ENCODE data around the gene REXO5. TPM values are rescaled to one million over a fixed set of nuclear protein-coding genes. Genes with fewer than 3 reads are reported as not detected.

Gene REXO5
- total RNA-seq, 1 experiment from 2014 or later: 9.1 TPM

DNA sequence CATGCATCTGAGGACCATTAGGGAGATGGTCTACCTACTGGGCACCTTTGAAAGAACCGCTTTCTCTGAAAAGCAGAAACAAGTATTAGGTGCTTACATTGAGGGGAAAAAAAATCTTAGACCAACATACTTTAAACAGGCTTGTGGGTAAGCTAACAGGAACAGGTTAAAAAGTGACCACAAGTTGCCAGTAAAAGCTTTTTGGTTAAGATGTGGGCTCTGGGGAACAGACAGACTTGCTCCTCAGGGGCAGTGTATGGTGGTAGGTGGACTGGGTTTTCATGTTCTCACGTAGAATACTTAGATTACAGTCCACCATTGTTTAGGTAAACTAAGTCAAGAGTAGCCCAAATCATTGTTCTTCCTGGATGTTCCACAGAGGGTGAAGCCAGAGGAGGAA lies 41.2 kb downstream of the REXO5 start:
- ChIA-PET CTCF (interaction anchor here (0.7 kb wide), 1 partner anchor 1308 kb away, joined by 6 read pairs; no protein-coding TSS in a partner anchor), POLR2A (ENCODE audit: low non-redundant PET) (no interaction called here)
- Histone ChIP-seq H3K27ac (ENCODE audit: low read depth, low read length, poor library complexity, severe bottlenecking) (no peak overlapping the region), H3K27me3 (replicated peaks; ENCODE audit: insufficient read depth, low read depth, low read length, poor library complexity) (no peaks in the 10 kb centered on the region), H3K4me1 (ENCODE audit: insufficient read depth, low read length, poor library complexity, severe bottlenecking) (no peaks in the 10 kb centered on the region), H3K4me3 (ENCODE audit: low read depth, low read length, poor library complexity, severe bottlenecking) (no peak overlapping the region), H3K9me3 (ENCODE audit: low read depth, low read length, poor library complexity, severe bottlenecking) (no peaks in the 10 kb centered on the region), H3K36me3 (ENCODE audit: insufficient read depth, low read length, poor library complexity, severe bottlenecking) (peaks cover 12% of the 10 kb centered on the region)
- TF ChIP-seq EZH2 (IDR thresholded peaks at IDR 0.05; ENCODE audit: borderline replicate concordance, low read depth, low read length, poor library complexity, severe bottlenecking): no peak
- TF ChIP-seq, protein P1, sequence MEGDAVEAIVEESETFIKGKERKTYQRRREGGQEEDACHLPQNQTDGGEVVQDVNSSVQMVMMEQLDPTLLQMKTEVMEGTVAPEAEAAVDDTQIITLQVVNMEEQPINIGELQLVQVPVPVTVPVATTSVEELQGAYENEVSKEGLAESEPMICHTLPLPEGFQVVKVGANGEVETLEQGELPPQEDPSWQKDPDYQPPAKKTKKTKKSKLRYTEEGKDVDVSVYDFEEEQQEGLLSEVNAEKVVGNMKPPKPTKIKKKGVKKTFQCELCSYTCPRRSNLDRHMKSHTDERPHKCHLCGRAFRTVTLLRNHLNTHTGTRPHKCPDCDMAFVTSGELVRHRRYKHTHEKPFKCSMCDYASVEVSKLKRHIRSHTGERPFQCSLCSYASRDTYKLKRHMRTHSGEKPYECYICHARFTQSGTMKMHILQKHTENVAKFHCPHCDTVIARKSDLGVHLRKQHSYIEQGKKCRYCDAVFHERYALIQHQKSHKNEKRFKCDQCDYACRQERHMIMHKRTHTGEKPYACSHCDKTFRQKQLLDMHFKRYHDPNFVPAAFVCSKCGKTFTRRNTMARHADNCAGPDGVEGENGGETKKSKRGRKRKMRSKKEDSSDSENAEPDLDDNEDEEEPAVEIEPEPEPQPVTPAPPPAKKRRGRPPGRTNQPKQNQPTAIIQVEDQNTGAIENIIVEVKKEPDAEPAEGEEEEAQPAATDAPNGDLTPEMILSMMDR (conservative IDR thresholded peaks at IDR 0.05; ENCODE audit: low read depth, low read length): no peak
- intact Hi-C loops (cut with micrococcal nuclease; ENCODE audit: unreplicated experiment): no loop called here
- no TSS peak for BruUV-seq (replicated peaks)
- no peak for DNase-seq (ENCODE audit: low spot score)

DNA sequence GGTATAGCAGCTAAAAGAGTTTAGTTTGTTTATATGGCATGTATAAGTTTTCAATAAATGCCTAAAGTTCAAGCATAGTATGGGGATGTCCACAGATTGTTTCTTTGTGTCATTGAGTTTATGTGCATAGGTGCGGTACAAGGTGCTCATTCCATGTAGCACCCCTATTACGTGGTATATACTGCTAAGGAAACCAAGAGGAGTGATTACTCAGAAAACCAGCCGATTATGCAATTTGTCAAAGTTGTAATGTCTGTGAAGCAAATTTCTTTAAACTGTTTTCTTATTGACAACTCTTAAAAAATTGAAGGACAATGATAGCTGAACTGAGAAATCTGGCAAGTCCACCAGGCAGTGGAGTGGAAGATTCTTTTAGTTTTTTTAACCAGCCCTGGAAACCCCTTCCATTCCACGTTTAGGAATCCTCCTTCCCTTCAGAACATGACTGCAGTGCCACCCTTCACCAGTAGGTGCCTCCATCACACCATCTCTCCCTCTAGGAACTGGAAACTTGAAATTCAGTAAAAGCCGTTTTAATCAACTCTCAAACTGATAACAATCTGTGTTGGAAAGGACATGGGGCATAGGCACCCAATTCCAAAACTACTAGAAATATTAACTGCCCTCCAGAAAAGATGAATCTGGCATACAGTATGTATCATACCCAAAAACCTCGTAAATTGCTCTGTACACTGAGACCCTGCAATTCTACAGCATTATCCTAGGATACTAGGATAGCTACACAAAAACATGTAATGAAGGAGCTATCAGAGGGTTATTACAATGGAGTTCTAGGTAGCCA lies 43.5 kb downstream of the REXO5 start:
- Histone ChIP-seq H3K4me3 (ENCODE audit: low read depth, low read length, poor library complexity, severe bottlenecking) (no peak overlapping the region), H3K36me3 (ENCODE audit: insufficient read depth, low read length, poor library complexity, severe bottlenecking) (peaks cover 9% of the 10 kb centered on the region), H3K27me3 (replicated peaks; ENCODE audit: insufficient read depth, low read depth, low read length, poor library complexity) (no peaks in the 10 kb centered on the region), H3K27ac (ENCODE audit: low read depth, low read length, poor library complexity, severe bottlenecking) (no peak overlapping the region), H3K9me3 (ENCODE audit: low read depth, low read length, poor library complexity, severe bottlenecking) (no peaks in the 10 kb centered on the region), H3K4me1 (ENCODE audit: insufficient read depth, low read length, poor library complexity, severe bottlenecking) (no peaks in the 10 kb centered on the region)
- ChIA-PET POLR2A (ENCODE audit: low non-redundant PET) (interaction anchor here (0.6 kb wide), 1 partner anchor 339 kb away, joined by 19 read pairs; no protein-coding TSS in a partner anchor), CTCF (interaction anchor here (1.1 to 1.3 kb wide), 4 partner anchors 25 to 451 kb away, joined by 4 to 7 read pairs (median 6); no protein-coding TSS in a partner anchor)
- BruUV-seq (replicated peaks): no TSS peak
- TF ChIP-seq EZH2 (IDR thresholded peaks at IDR 0.05; ENCODE audit: borderline replicate concordance, low read depth, low read length, poor library complexity, severe bottlenecking): no peak
- TF ChIP-seq, protein P1 (conservative IDR thresholded peaks at IDR 0.05; ENCODE audit: low read depth, low read length): peak; percentile 96
- peak; percentile 73 for DNase-seq (ENCODE audit: low spot score)
- intact Hi-C loops (cut with micrococcal nuclease; ENCODE audit: unreplicated experiment): loop anchor here (1.0 to 10.0 kb wide), 5 partner anchors 95 to 451 kb away; no protein-coding TSS in a partner anchor

DNA sequence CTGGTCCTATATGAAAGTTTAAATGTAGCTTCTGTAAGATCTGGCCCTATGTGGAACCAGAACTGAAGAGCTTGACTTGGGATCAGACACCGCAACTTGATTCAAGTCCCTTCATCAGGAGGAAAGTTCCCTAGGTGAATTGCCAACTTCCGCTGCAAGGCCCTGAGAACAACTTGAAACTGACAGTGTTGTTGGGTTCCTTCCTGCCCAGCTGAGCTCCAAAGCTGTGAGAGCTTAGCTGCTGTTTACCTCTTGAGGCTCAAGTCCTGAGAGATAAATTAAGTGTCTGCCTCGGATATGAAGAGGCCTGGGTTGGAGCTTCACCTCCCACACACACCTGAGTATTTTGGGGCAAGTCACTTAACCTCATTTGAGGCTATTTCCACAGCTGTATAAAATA lies 44.7 kb downstream of the REXO5 start:
- no TSS peak for BruUV-seq (replicated peaks)
- POLR2A ChIA-PET (ENCODE audit: low non-redundant PET): interaction anchor here (0.6 kb wide), 1 partner anchor 858 kb away, joined by 3 read pairs; no protein-coding TSS in a partner anchor
- Histone ChIP-seq H3K27me3 (replicated peaks; ENCODE audit: insufficient read depth, low read depth, low read length, poor library complexity) (no peaks in the 10 kb centered on the region), H3K36me3 (ENCODE audit: insufficient read depth, low read length, poor library complexity, severe bottlenecking) (peaks cover 6% of the 10 kb centered on the region), H3K4me3 (ENCODE audit: low read depth, low read length, poor library complexity, severe bottlenecking) (no peak overlapping the region), H3K27ac (ENCODE audit: low read depth, low read length, poor library complexity, severe bottlenecking) (no peak overlapping the region), H3K4me1 (ENCODE audit: insufficient read depth, low read length, poor library complexity, severe bottlenecking) (no peaks in the 10 kb centered on the region), H3K9me3 (ENCODE audit: low read depth, low read length, poor library complexity, severe bottlenecking) (no peaks in the 10 kb centered on the region)
- no peak for DNase-seq (ENCODE audit: low spot score)
- intact Hi-C loops (cut with micrococcal nuclease; ENCODE audit: unreplicated experiment): loop anchor here (1.0 to 10.0 kb wide), 5 partner anchors 94 to 449 kb away; no protein-coding TSS in a partner anchor
- CTCF ChIA-PET: interaction anchor here (1.1 to 1.3 kb wide), 4 partner anchors 24 to 449 kb away, joined by 4 to 7 read pairs (median 6); no protein-coding TSS in a partner anchor
- no peak for TF ChIP-seq EZH2 (IDR thresholded peaks at IDR 0.05; ENCODE audit: borderline replicate concordance, low read depth, low read length, poor library complexity, severe bottlenecking)
- TF ChIP-seq, protein P1 (conservative IDR thresholded peaks at IDR 0.05; ENCODE audit: low read depth, low read length): no peak
